Measurements from ENCODE around the gene TRAM2. TPM values are rescaled to one million over a fixed set of nuclear protein-coding genes. Genes with fewer than 3 reads are reported as not detected.

The TRAM2 gene
- total and polyA plus RNA-seq, 2 of the 13 experiments (the other 11 are each of a cell fraction or from before 2014, with no cell fraction given), result 49.1 to 72.5 TPM

DNA sequence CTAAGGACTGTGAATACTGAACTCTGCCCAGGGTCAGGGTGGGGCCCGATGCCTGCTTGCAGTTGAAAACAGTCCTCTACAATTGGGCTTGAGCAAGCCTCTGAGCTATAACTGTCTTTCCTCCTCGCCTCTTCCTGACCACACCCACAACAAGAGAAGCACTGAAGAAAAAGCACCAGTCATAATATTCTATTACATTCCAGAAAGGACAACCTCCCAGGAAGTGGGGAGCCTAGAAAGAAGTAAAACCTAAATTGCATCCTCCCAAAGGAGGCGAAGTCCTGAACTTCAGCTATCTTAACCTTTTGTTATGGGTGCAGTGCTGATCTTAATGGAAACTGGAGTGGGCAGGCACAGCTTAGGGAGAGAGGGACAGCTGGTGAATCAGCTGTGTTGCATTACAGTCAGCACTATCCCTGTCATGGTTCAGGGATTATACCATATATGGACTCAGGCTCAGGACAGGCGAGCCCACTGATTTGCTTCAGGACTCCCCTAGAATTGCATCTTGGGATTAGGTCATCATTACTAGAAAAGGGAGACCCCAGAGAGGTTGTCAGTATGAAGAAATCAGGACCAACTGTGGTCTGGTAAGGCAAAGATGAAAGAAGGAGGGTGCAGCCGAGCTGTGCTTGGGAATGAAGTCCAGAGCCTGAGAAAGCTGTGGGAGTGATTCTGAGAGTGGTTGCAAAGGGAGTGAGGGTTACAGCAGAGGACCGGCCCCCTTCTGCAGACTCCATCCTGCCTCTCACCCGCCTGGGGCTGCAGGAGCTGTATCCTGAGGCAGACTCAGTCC, 18.3 kb upstream of the TRAM2 start (continued):
- TF ChIP-seq ZFP41 (CRISPR knock-in tag; IDR thresholded peaks at IDR 0.05; ENCODE audit: borderline replicate concordance) (no peak), DNMT3B (CRISPR knock-in tag; conservative IDR thresholded peaks at IDR 0.05) (0 out of 2 replicates have a peak, but pooled peaks have one; percentile 49), FOXP1 (IDR thresholded peaks at IDR 0.05) (no peak), FOXP1 (CRISPR knock-in tag; IDR thresholded peaks at IDR 0.05) (0 out of 2 replicates have a peak, but pooled peaks have one; percentile 27), CEBPG (CRISPR knock-in tag; IDR thresholded peaks at IDR 0.05) (0 out of 2 replicates have a peak, but pooled peaks have one; percentile 22), DR1 (CRISPR knock-in tag; IDR thresholded peaks at IDR 0.05) (no peak), ZNF552 (CRISPR knock-in tag; IDR thresholded peaks at IDR 0.05; ENCODE audit: borderline replicate concordance) (no peak), YEATS2 (CRISPR knock-in tag; IDR thresholded peaks at IDR 0.05; ENCODE audit: borderline replicate concordance) (peak; percentile 33; the same call in 1 of the 2 replicates), GABPA (IDR thresholded peaks at IDR 0.05; ENCODE audit: low read depth, low read length) (no peak), GABPA (CRISPR knock-in tag; IDR thresholded peaks at IDR 0.05; ENCODE audit: low read depth) (0 out of 2 replicates have a peak, but pooled peaks have one; percentile 18), FOXK2 (IDR thresholded peaks at IDR 0.05) (no peak)
- TF ChIP-seq, protein P1, sequence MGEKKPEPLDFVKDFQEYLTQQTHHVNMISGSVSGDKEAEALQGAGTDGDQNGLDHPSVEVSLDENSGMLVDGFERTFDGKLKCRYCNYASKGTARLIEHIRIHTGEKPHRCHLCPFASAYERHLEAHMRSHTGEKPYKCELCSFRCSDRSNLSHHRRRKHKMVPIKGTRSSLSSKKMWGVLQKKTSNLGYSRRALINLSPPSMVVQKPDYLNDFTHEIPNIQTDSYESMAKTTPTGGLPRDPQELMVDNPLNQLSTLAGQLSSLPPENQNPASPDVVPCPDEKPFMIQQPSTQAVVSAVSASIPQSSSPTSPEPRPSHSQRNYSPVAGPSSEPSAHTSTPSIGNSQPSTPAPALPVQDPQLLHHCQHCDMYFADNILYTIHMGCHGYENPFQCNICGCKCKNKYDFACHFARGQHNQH (CRISPR knock-in tag; IDR thresholded peaks at IDR 0.05), result no peak
- TF ChIP-seq, protein P2, sequence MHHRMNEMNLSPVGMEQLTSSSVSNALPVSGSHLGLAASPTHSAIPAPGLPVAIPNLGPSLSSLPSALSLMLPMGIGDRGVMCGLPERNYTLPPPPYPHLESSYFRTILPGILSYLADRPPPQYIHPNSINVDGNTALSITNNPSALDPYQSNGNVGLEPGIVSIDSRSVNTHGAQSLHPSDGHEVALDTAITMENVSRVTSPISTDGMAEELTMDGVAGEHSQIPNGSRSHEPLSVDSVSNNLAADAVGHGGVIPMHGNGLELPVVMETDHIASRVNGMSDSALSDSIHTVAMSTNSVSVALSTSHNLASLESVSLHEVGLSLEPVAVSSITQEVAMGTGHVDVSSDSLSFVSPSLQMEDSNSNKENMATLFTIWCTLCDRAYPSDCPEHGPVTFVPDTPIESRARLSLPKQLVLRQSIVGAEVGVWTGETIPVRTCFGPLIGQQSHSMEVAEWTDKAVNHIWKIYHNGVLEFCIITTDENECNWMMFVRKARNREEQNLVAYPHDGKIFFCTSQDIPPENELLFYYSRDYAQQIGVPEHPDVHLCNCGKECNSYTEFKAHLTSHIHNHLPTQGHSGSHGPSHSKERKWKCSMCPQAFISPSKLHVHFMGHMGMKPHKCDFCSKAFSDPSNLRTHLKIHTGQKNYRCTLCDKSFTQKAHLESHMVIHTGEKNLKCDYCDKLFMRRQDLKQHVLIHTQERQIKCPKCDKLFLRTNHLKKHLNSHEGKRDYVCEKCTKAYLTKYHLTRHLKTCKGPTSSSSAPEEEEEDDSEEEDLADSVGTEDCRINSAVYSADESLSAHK (CRISPR knock-in tag; IDR thresholded peaks at IDR 0.05; ENCODE audit: borderline replicate concordance), result no peak
- TF ChIP-seq, protein P3, sequence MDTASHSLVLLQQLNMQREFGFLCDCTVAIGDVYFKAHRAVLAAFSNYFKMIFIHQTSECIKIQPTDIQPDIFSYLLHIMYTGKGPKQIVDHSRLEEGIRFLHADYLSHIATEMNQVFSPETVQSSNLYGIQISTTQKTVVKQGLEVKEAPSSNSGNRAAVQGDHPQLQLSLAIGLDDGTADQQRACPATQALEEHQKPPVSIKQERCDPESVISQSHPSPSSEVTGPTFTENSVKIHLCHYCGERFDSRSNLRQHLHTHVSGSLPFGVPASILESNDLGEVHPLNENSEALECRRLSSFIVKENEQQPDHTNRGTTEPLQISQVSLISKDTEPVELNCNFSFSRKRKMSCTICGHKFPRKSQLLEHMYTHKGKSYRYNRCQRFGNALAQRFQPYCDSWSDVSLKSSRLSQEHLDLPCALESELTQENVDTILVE (CRISPR knock-in tag; IDR thresholded peaks at IDR 0.05), result 0 out of 2 replicates have a peak, but pooled peaks have one; percentile 50
- TF ChIP-seq, protein P4, sequence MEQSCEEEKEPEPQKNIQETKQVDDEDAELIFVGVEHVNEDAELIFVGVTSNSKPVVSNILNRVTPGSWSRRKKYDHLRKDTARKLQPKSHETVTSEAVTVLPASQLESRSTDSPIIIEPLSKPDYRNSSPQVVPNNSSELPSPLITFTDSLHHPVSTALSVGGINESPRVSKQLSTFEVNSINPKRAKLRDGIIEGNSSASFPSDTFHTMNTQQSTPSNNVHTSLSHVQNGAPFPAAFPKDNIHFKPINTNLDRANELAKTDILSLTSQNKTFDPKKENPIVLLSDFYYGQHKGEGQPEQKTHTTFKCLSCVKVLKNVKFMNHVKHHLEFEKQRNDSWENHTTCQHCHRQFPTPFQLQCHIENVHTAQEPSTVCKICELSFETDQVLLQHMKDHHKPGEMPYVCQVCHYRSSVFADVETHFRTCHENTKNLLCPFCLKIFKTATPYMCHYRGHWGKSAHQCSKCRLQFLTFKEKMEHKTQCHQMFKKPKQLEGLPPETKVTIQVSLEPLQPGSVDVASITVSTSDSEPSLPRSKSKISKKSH (CRISPR knock-in tag; IDR thresholded peaks at IDR 0.05; ENCODE audit: borderline replicate concordance), result no peak
- TF ChIP-seq, protein P5, sequence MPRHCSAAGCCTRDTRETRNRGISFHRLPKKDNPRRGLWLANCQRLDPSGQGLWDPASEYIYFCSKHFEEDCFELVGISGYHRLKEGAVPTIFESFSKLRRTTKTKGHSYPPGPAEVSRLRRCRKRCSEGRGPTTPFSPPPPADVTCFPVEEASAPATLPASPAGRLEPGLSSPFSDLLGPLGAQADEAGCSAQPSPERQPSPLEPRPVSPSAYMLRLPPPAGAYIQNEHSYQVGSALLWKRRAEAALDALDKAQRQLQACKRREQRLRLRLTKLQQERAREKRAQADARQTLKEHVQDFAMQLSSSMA (CRISPR knock-in tag; IDR thresholded peaks at IDR 0.05), result peak; percentile 73; the same call in 1 of the 2 replicates
- TF ChIP-seq, protein P6, sequence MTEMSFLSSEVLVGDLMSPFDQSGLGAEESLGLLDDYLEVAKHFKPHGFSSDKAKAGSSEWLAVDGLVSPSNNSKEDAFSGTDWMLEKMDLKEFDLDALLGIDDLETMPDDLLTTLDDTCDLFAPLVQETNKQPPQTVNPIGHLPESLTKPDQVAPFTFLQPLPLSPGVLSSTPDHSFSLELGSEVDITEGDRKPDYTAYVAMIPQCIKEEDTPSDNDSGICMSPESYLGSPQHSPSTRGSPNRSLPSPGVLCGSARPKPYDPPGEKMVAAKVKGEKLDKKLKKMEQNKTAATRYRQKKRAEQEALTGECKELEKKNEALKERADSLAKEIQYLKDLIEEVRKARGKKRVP (CRISPR knock-in tag; IDR thresholded peaks at IDR 0.05), result no peak

All from HepG2 (cell line).